HCT116 (cell line): ENCODE measurements around the gene CNPY4. TPM values are rescaled to one million over a fixed set of nuclear protein-coding genes. Genes with fewer than 3 reads are reported as not detected.
"Not testable (repeated sequence)": the region's sequence is repeated elsewhere in the genome, so short reads cannot be mapped to it uniquely, and the experiment has no call there.

Experiments used
- ATAC-seq: fragments of 200-7000 bp; cut with Tn5 transposase; 2 replicates; pipeline ENCODE4 v1.9.1; 2020; ENCODE audit warnings: mild to moderate bottlenecking, moderate library complexity
- BruUV-seq: library from RNA; stranded (reverse); fragments of 400-500 nt; replicated peaks from 2 replicates; lab custom pipeline; 2021; lab: Mats Ljungman, UMichigan
- CTCF ChIA-PET: fragments of 300-600 bp; sonication (Branson Sonifier 250); formaldehyde crosslinking; loops from one replicate; lab custom pipeline; 2021; ENCODE audit warnings: antibody characterized with exemption; lab: Charles Lee
- POLR2A ChIA-PET: fragments of 300-600, 350-600 bp; sonication (Branson Sonifier 250); formaldehyde crosslinking; loops from one replicate; lab custom pipeline; 2021; ENCODE audit warnings: antibody characterized with exemption; lab: Charles Lee
- RAD21 ChIA-PET, 2 experiments: fragments of 300-600 bp; sonication (Branson Sonifier 250); formaldehyde crosslinking; loops; one replicate each; lab custom pipeline; 2023; ENCODE audit warnings: low total read pairs in 2 of 2; ENCODE audit not compliant: uncharacterized antibody in 2 of 2, unreplicated experiment in 2 of 2, low non-redundant PET in 1 of 2; lab: Charles Lee
- DNase-seq: peaks from one replicate; pipeline ENCODE4 v3.0.0-alpha.2; 2010; ENCODE audit warnings: low read depth, low spot score
- H2AFZ ChIP-seq: fragments of 200-600 bp; shearing (Covaris generic), sonication (generic); 2 replicates; pipeline ENCODE4 v1.6.1; 2017; ENCODE audit warnings: low read depth, mixed run types, mixed read lengths, antibody characterized with exemption, low read length; ENCODE audit not compliant: poor library complexity, severe bottlenecking
- H3K27ac ChIP-seq: 2 replicates; pipeline ENCODE4 v1.5.1; 2012; ENCODE audit warnings: low read depth, low read length
- H3K27me3 ChIP-seq: fragments of 200-600 bp; sonication (generic); 2 replicates; pipeline ENCODE4 v1.6.1; 2016; ENCODE audit warnings: mixed run types, low read length, mixed read lengths; ENCODE audit not compliant: insufficient read depth
- H3K36me3 ChIP-seq, 2 experiments: fragments of 200-500 bp in 1 of 2; fragments of 200-600 bp in 1 of 2; sonication (Bioruptor generic) in 1 of 2; sonication (generic) in 1 of 2; 2 replicates each; pipeline versions ENCODE4 v1.5.1 to v1.6.1; 2014 to 2016; ENCODE audit warnings: low read length in 2 of 2, inconsistent platforms in 1 of 2, mixed read lengths in 1 of 2, mixed run types in 1 of 2; ENCODE audit not compliant: insufficient read depth in 2 of 2, control insufficient read depth in 1 of 2
- H3K4me1 ChIP-seq, 2 experiments: fragments of 200-600 bp in 1 of 2; sonication (generic) in 1 of 2; 2 replicates each; pipeline versions ENCODE4 v1.5.1 to v1.6.1; 2012 to 2017; ENCODE audit warnings: low read length in 2 of 2, inconsistent platforms in 1 of 2, mild to moderate bottlenecking in 1 of 2, mixed read lengths in 1 of 2, mixed run types in 1 of 2, moderate library complexity in 1 of 2; ENCODE audit not compliant: insufficient read depth in 2 of 2, control insufficient read depth in 1 of 2
- H3K4me2 ChIP-seq: fragments of 200-600 bp; sonication (generic); 2 replicates; pipeline ENCODE4 v1.6.1; 2017; ENCODE audit warnings: mixed run types, low read length, mixed read lengths
- H3K4me3 ChIP-seq, 2 experiments: fragments of 200-600 bp in 1 of 2; sonication (generic) in 1 of 2; replicated peaks in 1 of 2; 2 replicates each; pipeline ENCODE4 v1.5.1; 2011 to 2016; ENCODE audit warnings: low read length in 2 of 2, control low read depth in 1 of 2, low read depth in 1 of 2, mild to moderate bottlenecking in 1 of 2, mixed read lengths in 1 of 2, mixed run types in 1 of 2
- H3K79me2 ChIP-seq: fragments of 200-600 bp; sonication (generic); 2 replicates; pipeline ENCODE4 v1.6.1; 2017; ENCODE audit warnings: mild to moderate bottlenecking, mixed run types, low read length, moderate library complexity, mixed read lengths; ENCODE audit not compliant: insufficient read depth
- H3K9ac ChIP-seq: fragments of 200-600 bp; sonication (generic); 2 replicates; pipeline ENCODE4 v1.6.1; 2016; ENCODE audit warnings: low read length, mixed read lengths
- H3K9me2 ChIP-seq: fragments of 200-600 bp; sonication (generic), shearing (Covaris generic); 2 replicates; pipeline ENCODE4 v1.6.1; 2017; ENCODE audit warnings: mixed run types, mild to moderate bottlenecking, moderate library complexity; ENCODE audit not compliant: insufficient read depth
- H3K9me3 ChIP-seq, 2 experiments: fragments of 200-500 bp in 1 of 2; fragments of 200-600 bp in 1 of 2; sonication (Bioruptor generic) in 1 of 2; sonication (generic) in 1 of 2; 2 replicates each; pipeline ENCODE4 v1.6.1; 2014 to 2017; ENCODE audit warnings: low read length in 2 of 2, mixed read lengths in 2 of 2, inconsistent platforms in 1 of 2, low read depth in 1 of 2, mild to moderate bottlenecking in 1 of 2, mixed run types in 1 of 2, moderate library complexity in 1 of 2; ENCODE audit not compliant: control insufficient read depth in 1 of 2, insufficient read depth in 1 of 2
- H4K20me1 ChIP-seq: fragments of 200-600 bp; sonication (generic), shearing (Covaris generic); 2 replicates; pipeline ENCODE4 v1.6.1; 2017; ENCODE audit warnings: mixed run types, mild to moderate bottlenecking, moderate library complexity; ENCODE audit not compliant: insufficient read depth
- CBX3 ChIP-seq: IDR thresholded peaks from 2 replicates; pipeline ENCODE4 v1.6.1; 2012; ENCODE audit warnings: low read depth
- EGR1 ChIP-seq: IDR thresholded peaks from 2 replicates; pipeline ENCODE4 v1.6.1; 2012; ENCODE audit warnings: low read depth
- POLR2A ChIP-seq: IDR thresholded peaks from 2 replicates; pipeline ENCODE4 v1.7.0; 2011; ENCODE audit warnings: borderline replicate concordance; ENCODE audit not compliant: insufficient read depth, insufficient read length; ENCODE audit errors: extremely low read depth
- RAD21 ChIP-seq: IDR thresholded peaks from 2 replicates; pipeline ENCODE4 v1.6.1; 2012; ENCODE audit warnings: low read depth, mild to moderate bottlenecking
- SIN3A ChIP-seq: IDR thresholded peaks from 2 replicates; pipeline ENCODE4 v1.6.1; 2012; ENCODE audit warnings: low read depth
- ZFX ChIP-seq: fragments of 450-650 bp; IDR thresholded peaks from 2 replicates; pipeline ENCODE4 v1.6.1; 2017
- intact Hi-C: fragments of 100-400 bp; cut with micrococcal nuclease; formaldehyde crosslinking; loops from 2 replicates; pipeline ENCODE4 v1.10.0; 2022
- total RNA-seq: library from RNA; stranded (reverse); gene quantifications from one replicate; pipeline ENCODE4 v1.2.1, GENCODE V29; 2021; ENCODE audit not compliant: unreplicated experiment

Gene CNPY4
- total RNA-seq, 1 experiment from 2014 or later: 2.6 TPM

GRCh38 chr7:100128637-100128963 is 9.2 kb downstream of the CNPY4 start:
- Histone ChIP-seq H3K36me3 (no peaks in the 10 kb centered on the region), H3K27me3 (no peaks in the 10 kb centered on the region), H4K20me1 (no peaks in the 10 kb centered on the region), H3K9me2 (no peaks in the 10 kb centered on the region), H2AFZ (no peak overlapping the region), H3K4me2 (peak overlapping the region; percentile 84), H3K79me2 (peaks cover 9% of the 10 kb centered on the region; the same call in 1 of the 2 replicates), H3K27ac (no peak overlapping the region), H3K4me3 (no peak overlapping the region), H3K9ac (no peak overlapping the region), H3K9me3 (no peaks in the 10 kb centered on the region), H3K4me1 (peaks cover 37 to 54% of the 10 kb centered on the region in 2 experiments)
- no peak for TF ChIP-seq SIN3A
- no peak for TF ChIP-seq RAD21
- TF ChIP-seq ZFX: no peak
- TF ChIP-seq CBX3: no peak
- no peak for TF ChIP-seq EGR1
- no peak for TF ChIP-seq POLR2A
- intact Hi-C loops: no loop called here
- ChIA-PET RAD21 (no interaction called here), CTCF (no interaction called here), POLR2A (interaction anchor here (0.9 to 1.4 kb wide), 3 partner anchors 20 to 209 kb away, joined by 3 to 4 read pairs (median 3); partner anchors contain the start of genes LAMTOR4 and TRIM4)
- no peak for DNase-seq
- BruUV-seq: TSS peak; percentile 19
- no peak for ATAC-seq

GRCh38 chr7:100130220-100130607 is 10.8 kb downstream of the CNPY4 start:
- not testable (repeated sequence) for BruUV-seq

More at GRCh38 chr7:100130220-100130607, 10.8 kb downstream of the CNPY4 start:
- Histone ChIP-seq H3K27ac (peak overlapping the region; percentile 10), H3K4me2 (peak overlapping the region; percentile 84), H3K4me1 (peaks cover 31 to 45% of the 10 kb centered on the region in 2 experiments)
- H3K36me3 ChIP-seq, H3K9me2 ChIP-seq, H3K27me3 ChIP-seq, H3K79me2 ChIP-seq, H3K9me3 ChIP-seq, ATAC-seq, RAD21 ChIA-PET, H3K4me3 ChIP-seq, H2AFZ ChIP-seq, POLR2A ChIA-PET, DNase-seq, H3K9ac ChIP-seq, H4K20me1 ChIP-seq: not testable (repeated sequence)
- CTCF ChIA-PET: interaction anchor here (1.0 to 3.7 kb wide), 6 partner anchors 9 to 277 kb away, joined by 3 to 47 read pairs (median 8); partner anchors contain the start of genes AP4M1 and MCM7
- intact Hi-C loops: loop anchor here (1.0 to 5.0 kb wide), 2 partner anchors 136 to 212 kb away; no protein-coding TSS in a partner anchor
